DMS53 (cell line): ENCODE data around the gene DOK4.

Source experiments
- DNase-seq: peaks from one replicate; lab custom pipeline; 2025; lab: John Stamatoyannopoulos, UW

DOK4 gene

DNA sequence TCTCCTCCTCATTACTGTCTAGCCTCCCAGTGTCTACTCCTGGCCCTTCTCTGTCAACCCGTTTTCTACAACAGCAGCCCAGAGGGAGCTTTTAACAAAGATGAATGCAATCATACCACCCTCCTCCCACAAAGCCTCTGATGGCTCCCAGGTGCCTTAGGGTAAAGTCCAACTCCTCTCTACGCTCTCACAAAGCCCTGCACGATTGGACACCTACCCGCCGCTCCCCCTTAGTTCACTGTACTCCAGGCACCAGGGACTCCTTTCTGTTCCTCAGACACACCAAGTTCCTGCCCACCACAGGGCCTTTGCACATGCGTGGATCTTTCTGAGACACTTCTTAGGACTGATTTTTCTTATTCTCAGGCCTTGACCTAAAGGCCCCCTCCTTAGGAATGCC is 32.6 kb upstream of the DOK4 start:
- DNase-seq, result no peak

DNA sequence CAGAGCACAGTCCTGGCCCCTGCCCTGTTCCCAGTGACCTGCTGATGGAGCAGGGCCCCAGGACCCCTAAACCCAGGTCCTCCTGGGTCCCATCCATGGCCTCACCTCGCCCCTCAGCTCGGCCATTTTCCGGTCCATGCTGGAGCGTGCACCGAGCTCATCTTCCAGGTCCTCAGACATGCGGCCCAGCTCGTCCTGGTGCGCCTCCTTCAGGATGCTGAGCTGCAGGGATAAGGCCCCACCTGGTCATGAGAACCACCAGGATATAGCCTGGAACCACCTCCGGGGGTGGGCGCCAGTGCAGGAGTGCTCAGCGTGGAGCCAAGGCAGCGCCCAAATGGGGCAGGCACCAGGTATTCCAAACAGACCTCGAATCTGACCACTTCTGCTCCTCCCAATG is 32.2 kb upstream of the DOK4 start:
- DNase-seq, result no peak

- no peak for DNase-seq
These were observed 31.4 kb upstream of the DOK4 start for GRCh38 chr16:57517397-57518367.

- DNase-seq, result no peak
These were observed 30.5 kb upstream of the DOK4 start for GRCh38 chr16:57516773-57517172.

DNA sequence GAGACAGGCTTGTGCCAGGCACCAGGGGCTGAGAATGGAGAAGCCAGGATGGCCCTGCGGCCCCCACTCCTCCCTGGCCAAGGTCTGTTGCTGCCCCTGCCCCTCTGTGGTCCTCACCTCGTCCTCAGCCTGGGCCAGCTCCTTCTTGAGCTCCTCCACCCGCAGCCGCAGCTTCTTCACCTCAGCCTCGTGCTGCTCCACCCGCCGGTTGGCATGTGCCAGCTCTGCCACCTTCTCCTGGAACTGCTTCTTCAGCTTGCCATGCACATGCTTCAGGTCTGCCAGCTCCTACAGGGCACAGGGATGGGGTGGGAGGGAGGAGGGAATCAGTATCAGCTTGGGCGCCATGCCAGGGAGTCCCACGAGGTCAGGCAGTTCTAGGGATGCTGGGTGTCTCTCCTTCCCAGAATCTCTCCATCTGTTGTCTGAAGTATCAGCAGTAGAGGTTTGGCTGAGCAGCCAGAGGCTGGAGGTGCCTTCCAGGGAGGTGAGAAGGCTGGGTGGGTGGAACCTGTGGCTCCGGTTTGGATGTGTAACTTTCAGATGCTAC is 30.0 kb upstream of the DOK4 start:
- DNase-seq, result no peak

DNA sequence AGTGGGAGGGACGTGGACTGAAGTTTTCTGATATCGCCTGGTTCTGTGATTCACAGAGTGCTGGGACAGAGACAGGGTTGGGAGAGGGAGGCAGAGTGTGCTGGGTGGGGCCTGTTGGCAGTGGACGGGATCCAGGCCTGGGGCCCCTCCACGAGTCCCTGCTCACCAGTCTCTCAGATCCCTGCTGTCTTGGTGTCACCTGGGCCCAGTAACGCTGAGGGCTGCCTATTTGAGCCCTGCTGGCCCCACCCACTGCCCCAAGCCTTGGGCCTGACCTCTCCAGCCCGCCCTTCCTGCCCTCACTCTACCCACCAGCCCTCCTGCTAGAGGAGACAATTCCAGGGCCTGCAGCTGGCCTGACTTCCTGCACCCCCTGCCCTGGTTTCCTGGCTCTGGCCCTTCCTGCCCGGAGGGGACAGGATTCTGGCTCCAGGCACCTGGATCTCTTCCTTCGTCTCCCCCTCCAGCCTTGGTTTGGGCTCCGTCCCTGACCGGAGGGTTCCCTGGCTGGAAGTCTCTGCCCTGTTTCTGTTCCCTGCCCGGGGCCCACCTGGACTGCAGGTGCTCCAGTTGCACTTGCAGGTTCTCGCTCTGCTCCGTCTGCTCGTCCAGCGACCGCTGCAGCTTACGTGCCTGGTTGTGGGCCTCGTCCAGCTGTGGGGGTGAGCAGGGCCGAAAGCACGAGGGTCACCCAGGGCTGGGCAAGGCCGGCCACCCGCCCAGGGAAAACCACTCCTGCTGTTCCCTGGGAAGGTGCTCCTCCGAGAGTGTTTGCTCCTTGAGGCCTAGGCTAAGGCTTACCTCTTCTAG is 28.7 kb upstream of the DOK4 start:
- no peak for DNase-seq

DNA sequence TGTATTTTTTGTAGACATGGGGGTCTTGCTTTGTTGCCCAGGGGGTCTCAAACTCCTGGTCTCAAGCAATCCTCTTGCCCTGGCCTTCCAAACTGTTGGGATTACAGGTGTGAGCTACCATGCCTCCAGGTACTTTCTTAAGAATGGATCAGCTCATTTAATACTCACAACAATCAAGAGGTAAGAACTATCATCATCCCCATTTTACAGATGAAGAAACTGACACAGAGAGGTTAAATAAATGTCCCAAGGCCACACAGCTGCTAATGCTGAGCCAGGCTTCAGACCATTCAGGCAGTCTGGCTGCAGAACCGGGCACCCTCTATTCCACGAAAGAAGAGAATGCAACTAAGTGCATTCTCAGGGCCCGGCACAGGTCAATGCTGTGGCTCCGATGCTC is 28.1 kb upstream of the DOK4 start:
- DNase-seq, result no peak

DNA sequence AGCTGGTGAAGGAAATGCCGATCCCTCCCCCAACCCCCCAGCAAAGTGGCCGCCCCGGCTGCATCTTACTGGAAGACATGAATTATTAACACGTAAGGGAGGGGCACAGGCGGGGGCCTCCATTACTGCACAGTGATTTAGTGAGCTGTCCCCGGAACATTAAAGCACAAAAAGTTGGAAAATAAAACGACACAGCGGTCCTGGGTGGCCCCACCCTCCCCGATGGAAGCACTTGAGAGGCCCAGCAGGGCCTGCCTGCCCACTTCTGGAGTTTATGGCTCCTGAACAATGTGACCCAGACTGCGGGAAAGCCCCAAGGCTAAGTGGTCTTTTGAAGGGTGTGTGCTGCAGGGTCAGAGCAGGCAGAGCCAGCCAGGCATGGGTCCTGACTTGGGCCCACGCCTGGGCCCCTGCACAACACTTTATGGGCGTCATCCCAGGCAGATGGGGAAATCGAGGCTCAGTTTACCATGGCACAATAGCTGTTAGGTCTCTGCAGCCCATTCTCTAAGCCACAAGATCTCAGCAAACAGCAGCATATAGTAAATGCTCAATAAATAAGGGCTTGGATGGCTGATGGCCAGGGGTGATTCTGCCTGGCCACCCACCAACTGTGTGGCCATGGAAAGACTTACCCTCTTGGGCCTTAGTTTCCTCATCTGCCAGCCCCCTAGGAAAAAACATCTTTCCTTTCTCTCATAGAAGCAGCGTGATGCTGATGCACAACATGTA is 27.2 kb upstream of the DOK4 start:
- peak; percentile 39 for DNase-seq

- no peak for DNase-seq
These were observed 26.2 kb upstream of the DOK4 start for GRCh38 chr16:57512296-57513001.

DNA sequence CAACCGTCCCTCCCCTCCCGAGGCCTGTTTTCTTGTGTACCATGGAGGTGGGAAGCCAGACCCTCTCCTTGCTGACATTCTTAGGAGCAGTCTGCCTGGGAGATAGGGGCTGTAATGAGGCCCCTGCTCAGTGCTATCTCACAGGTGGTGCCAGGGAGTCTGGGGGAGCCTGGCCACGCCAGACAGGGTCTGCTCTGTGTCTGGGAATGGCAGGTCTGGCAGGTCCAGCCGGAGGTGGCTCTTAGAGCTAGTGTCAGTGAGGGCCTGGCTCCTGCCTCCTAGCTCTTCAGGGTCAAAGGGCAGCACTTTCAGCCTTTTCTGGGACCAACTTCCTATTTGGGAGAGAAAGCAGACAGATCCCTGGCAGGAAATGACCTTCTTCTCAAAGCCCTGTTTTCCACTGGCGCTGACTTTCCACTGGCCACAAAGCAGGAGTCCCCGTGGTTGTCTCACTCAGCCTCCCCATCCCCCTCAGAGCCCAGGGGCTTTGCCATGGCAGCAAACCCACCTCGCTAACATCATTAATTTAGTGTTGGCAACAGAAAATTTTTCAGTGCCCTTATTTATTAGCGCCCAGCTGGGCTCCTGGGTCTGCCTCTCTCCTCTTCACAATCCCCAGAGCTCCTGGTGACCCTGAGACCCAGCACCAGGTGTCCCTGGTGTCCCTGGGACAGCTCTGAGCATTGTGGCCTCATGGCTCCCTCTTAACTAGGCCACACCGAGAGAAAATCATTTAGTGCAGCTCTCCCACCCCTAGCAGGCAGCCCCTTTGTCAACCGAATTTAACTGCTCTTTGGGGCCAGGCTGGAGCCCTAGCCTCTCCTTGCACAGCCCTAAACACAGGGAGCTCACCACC is 24.0 kb upstream of the DOK4 start:
- no peak for DNase-seq

DNA sequence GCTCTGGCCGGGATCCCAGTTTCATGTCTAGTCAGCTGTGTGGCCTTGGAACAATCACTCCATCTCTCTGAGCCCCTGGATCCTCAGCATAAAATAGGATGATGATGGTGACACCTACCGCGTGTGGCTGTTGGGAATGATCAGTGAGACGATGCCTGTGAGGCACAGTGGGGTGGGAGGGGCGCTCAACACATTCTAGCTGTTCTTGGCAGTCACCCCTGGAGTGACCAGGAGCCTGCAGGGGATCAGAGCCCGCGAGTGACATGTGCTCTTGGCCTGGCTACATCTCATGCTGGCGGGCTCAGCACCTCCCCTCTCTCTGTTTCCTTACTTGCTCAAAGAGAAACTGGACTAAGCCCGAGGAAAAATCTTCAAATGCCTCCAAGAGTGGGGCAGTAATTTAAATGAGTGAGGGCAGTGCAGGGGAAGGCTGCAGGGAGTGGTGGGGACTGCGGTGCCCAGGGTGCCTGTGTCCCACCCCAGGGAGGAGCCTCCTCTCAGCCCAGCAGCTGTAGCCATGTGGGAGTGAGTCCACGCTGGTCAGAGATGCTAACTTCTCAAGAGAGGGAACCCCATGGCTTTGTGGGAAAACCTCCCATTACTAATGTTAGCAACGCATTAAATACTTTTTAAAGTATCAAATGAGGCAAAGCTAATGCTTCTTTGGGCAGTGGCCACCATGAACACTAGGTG is 23.1 kb upstream of the DOK4 start:
- DNase-seq, result no peak

GRCh38 chr16:57508035-57508425 is 21.7 kb upstream of the DOK4 start:
- no peak for DNase-seq

GRCh38 chr16:57507136-57508034 is 21.1 kb upstream of the DOK4 start:
- DNase-seq, result peak; percentile 26

GRCh38 chr16:57505169-57505568 is 18.9 kb upstream of the DOK4 start:
- DNase-seq, result no peak

DNA sequence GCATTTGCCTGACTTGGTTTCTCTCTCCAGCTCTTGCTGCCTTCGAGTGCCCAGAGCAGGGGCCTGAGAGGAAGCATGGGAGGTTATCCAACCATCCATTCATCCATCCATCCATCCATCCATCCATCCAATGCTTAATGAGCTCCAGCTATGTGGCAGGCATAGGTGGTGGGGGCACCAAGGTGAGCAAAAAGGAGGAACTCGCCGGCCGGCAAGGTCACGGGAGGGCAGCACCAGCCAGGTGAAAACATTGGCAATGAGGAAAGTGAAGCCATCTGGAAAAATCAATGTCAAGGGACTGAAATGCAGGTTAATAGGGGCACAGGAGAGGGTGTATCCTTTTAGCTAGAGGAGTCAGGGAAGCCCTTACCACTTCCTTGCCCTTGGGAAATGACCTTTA is 18.2 kb upstream of the DOK4 start:
- DNase-seq, result no peak

DNA sequence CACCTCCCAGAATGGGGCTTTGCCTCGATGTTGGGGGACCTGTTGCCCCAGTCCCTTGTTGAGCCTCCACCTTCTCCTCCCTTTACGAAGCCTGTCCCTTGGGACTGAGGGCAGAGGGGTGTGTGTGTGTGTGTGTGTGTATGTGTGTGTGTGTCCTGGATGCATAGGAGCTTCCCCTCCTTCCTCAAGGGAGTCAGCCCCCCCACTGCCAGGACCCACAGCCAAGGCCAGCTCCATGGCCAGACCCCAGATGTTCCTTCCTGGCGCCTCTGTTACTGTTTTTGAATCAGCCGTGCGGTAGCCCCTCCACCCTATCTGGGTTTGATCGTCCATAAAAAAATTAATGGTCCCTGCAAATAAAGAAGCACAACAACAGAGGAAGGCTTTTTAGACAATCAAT is 17.7 kb upstream of the DOK4 start:
- DNase-seq, result no peak

- peak; percentile 96 for DNase-seq
These were observed 17.1 kb upstream of the DOK4 start for GRCh38 chr16:57503366-57503765.

DNA sequence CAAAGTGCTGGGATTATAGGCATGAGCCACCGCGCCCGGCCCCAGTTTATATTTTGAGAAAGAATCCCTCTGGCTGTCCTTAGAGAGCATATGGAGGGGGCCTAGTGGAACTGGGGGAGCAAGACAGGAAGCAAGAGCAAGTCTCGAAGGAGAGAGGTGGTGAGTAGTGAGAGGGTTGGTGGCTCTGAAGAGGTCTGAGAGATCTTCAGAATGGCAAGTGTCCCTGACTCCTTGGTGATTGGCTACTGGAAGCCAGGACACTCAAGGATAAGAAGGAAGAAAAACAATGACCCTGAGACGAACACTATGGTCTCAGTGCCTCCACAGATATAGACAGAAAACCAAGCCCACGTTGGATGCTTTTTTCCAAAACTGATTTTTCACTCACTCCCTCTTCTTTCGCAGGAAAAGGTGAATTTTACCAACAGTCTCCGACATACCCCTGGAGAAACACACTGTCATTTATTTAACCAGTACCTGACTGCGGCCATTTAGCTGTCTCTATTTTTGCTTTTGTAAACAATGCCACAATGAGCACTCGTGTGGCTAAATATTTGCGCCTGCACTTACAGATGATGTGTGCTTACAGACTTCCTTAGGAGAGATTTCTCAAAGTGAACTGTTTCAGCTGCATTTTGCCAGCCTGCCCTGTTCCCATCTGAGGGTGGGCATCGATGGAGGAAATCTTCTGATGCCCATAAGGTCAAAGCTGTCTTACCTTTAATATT is 15.9 kb upstream of the DOK4 start:
- DNase-seq, result peak; percentile 86
